HG03045 (cell line): ENCODE results near the gene ALOX5AP.
"Not testable (repeated sequence)": the region's sequence is repeated elsewhere in the genome, so short reads cannot be mapped to it uniquely, and the experiment has no call there.

Source experiments
- ATAC-seq: cut with Tn5 transposase; IDR thresholded peaks from one replicate; pipeline ENCODE4 v1.9.1; 2021; ENCODE audit warnings: mild to moderate bottlenecking, moderate library complexity; ENCODE audit not compliant: unreplicated experiment

Gene ALOX5AP

DNA sequence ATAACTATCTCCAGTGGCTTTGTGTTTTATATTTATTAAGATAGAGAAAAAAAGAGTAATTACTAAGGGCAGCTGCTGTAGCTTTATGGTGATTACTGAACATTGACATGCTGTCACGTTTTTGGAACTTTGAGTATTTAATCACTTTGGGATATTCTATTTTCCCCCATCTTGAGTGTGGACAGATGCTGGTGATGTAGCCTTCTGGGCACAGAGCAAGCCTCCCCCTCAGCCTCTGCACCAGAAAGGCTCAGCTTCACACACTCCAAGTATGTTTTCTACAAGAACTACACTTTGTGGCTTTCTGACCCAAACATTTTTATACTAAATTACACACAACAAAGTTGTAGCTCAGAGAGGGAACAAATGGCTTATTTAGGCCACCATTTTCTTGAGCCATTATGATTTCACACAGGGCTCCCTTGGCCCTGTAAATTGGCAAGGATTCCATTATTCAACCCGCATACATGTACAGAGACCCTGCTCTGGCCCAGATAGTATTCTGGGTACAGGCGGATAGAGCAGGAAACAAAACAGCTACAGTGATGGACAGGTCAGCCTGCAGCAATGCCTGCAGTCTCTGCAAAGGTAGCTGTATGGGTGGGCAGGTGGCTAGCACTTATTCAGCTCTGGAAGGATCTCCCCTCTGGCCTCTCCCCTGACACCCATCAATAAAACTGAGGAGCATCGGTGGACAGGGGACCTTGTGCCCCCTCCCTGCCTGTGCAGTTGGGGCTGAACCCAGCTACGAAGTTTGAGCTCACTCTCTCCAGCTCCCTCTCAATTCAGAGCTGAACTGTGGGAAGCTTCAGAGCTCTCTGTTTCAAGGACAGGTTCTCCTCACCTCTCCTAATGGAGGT lies 1.3 kb downstream of the ALOX5AP start:
- ATAC-seq: no peak

DNA sequence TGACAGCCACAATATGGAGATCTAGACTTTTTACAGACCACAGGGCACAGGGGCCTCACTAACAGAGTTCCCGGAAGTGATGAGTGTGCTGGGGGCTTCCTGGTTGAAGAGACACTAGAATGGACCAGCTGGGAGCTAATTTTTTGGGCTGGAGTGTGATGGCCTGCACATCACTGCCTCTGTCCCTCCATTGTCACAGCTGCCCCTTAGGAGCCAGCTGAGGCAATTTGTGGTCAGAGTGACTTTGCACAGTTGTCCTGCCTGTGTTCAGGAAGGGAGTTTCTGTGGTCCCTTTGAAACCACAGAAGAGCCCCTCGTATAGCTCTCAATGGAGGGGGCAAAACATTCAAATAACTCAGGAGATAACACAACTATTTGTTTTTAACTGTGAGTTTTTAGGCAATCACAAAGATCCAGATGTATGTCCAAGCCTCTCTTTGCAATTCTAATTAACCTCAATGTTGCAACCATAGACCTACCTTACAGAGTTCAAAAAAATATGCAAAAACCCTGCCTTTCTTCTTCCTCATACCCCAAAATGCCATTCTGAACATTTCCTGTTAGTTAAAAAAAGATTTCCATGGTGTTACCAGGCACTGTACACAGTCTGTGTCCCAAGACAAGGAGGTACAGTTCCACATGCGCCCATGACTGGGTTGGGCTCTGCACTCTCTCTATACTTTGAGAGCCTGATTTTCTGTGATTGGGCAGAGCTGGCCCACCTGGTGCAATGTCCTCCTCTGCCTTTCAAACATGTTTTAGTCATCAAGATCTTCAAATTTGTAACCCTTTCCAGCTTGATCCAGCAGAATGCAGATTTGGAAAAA lies 2.4 kb downstream of the ALOX5AP start:
- ATAC-seq: no peak

DNA sequence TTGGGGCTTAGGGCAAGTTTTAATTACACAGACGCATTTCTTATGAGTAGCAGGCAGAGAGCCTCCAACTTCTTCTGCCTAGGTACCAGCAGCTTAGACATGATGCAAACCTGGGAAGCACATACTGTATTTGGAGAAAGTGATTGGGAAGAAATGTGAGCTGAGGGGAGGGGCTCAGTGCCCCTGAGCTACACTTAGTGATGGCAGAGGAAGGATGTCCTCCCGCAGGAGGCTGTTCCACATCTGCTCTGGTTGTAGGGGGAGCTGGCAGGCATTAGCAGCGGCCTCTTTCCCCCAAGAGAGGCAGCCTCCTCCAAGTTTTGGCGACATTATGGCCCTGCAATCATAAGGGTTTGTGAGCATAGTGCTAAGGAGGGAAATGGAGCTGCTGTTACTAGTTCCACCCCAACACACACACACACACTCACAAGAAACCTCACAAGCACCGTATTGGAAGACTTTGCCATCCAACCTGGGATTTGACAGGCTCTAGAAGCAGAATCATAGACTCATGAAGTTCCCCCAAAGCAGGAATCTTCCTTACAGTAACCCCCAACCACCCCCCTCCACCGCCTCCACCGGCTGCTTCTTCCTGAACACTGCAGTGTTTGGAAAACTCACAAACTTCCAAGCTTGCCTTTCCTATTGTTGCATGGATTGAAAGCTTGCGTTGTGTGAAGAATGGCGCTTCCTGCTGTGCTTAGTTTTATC lies 3.3 kb downstream of the ALOX5AP start:
- no peak for ATAC-seq

DNA sequence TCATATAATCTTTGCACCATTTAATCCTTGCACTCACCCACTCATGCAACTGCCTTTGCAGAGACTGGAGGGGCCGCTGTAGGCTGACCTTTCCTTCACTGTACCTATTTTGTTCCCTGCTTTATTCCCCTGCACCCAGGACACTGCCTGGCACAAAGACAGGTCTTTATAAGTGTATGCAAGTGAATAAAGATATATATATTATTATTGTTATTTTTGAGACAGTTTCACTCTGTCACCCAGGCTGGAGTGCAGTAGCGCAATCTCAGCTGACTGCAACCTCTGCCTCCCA lies 3.8 kb downstream of the ALOX5AP start:
- no peak for ATAC-seq

DNA sequence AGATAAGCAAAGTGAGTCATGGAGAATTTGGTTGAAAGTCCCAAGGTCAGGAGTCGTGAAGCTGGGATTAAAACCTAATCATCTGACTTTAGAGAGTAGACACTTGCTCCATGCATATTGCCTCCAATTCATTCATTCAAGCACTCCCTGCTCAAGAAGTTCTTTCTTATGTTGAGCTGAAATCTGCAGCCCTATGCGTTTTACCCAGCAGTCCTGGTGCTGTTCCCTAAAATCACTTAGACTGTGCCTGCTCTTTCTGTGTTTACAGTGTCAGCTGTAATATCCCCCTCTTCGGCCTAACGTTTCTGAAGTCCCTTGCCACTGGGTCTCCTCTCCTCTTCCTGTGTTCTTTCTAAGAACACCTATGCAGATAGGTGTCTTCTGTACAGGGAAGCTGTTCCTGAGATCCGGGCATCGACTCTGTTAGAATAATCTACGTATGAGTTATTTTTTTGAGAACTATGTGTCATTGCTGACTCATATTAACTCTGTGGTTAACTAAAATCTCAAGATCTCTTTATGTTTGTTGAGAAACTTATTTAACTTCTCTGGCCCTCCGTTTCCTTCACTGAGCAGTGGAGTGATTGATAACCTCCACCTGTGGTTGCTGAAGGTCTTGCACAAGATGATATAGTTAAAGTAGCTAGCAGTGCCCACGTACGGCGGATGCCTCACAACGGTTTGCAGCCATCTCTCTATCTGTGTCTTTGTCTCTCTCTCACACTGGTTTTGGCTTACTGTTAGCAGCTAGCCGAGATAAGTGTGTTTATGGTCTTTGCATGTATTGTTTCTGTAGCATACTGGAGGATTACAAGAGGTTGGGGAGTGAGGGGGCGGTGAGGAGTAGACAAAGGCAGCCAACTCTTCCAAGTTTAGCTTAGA lies 4.7 kb downstream of the ALOX5AP start:
- ATAC-seq: no peak

DNA sequence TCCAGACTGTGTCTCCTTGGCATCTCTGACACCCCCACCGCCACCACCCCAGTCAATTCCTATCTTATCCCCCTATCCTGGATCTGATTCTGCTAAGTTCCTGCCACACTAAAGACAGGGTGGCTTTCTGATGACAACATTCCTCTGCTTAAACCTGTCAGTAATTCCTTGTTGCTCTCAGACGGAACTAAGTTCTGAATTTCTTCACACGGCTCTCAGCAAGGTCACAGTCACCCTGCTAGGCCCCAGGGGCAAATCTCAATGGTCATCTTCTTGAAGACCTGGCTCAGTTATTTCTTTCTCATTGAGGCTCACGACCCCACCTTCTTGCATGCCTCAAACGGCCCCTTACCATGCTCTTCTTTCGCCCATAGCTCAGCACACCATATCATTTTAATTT lies 7.6 kb downstream of the ALOX5AP start:
- no peak for ATAC-seq

DNA sequence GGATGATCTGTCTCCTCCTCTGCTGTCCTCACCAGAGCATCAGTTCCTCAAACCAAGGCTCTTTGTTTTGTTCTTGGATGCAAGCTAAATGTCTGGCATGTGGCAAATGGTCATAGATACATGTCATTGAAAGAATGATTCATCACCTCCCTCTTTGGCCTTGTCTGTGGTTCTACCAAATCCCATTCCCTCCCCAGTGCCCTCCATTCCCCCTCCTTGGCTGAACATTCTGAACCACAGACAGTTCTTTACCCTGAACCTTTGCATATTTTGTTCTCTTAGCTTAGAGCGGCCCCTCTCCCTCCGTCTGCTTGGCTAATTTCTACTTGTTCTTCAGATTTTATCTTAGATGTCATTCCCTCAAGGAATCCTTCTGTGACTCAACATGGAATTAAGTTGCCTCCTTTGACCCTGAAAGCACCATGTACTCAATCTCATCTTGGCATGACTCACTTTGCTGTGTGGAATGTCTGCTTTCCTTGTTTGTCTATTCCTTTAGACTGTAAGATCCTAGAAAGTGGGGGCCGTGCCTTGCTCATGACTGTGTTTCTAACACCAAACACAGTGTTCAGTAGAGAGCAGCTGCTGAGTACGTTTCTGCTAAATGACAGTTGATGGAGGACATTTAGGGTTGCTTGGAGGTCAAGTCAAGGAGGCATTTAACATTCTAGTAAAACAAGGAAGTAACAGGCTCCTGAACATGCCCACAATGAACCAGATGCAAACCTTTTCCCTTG lies 8.1 kb downstream of the ALOX5AP start:
- no peak for ATAC-seq

DNA sequence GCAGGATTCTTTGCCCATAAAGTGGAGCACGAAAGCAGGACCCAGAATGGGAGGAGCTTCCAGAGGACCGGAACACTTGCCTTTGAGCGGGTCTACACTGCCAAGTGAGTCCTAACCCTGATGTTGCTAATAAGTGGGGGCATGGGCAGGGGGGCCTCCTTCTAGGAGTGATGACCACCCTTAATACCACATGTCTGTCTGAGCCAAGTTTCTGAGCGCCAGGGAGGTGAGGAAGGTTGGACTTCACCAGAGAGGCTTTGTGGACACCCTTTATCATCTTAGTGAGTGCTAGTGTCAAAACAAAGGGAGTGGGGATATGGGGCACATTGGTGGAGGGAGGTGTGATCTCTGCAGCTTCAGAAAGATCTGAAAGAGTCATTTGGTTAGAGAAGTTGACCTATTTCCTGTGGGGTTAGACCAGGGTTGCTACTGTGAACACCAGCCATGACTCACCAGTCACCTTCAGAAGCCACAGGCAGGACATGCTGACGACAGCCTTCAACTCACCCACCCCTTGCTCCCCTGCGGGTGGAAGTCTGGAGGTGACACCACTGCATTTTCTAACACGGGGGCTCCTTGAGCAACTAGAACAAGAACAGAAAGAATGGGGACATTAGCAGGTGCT lies 8.8 kb downstream of the ALOX5AP start:
- ATAC-seq: peak; percentile 99

DNA sequence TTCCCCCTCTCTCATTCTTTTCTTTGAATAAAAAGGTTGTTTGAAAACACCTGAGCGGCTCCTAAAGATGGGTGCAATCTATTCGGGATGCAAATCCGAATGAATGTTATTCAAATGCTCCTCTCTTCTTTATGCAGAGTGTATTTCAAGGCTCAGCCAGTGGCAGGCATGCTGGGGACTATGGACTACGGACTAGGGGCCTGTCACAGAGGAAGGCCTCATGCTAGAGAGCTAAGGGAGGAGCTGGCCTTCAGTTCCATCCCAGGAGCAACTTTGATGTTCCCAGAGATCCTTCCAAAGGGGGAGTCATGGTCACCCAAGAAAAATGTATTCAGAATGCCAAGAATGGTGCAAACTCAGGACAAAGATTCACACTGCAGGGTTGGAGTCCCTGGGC lies 9.3 kb downstream of the ALOX5AP start:
- ATAC-seq: no peak

DNA sequence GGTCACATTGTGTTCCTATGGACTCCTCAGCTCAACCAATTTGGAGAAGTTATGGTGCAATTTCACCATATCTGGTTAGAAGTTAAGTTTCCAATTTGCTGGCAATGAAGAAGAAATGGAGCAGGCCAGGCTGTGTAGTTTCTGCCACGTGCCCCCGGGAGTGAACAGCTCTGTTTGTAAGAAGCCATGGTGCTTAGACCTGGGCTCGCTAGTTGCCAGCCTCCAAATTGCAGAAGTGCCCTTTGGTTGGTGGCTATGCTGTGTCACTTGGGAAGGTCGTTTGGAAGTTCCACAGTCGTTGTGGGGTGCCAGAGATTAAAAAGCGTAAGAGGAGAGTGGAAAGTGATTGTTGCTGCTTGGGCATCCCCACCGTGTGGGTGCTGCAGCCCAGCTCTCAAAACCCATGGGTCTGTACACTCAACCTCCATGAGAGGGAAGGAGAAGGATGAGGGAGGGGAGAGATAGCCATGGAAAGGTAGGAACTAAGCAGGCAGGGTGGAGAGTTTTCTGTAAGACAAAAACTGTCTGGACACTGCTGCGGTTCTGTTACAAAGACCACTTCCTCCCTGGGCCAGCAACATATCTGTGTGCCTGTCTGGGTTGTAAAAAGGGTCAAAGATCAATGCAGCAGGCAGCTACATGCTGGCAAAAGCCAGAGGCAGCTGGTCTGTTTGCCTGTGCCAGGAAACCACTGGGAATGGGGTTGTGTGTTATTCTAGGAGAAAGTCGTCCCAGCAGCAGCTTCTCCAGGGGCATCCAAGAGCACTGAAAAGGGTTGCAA lies 10.8 kb downstream of the ALOX5AP start:
- no peak for ATAC-seq

DNA sequence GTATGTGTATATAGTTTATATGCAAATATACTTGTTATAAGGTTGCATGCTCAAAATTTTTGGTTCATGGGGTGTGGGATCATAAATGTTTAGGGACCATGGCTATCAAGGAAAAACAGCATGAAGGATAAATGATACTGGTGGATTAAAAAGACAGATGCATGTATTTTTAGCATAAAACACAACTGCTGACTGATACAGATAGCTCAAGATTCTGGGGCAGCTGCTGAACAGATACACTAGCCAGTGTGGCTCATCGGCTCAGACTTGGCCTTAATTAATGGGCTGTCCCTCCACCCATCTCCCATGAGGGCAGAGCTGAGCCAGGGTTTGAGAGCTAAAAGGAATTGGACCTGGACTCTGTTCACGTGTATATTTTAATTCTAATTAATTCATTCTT lies 11.4 kb downstream of the ALOX5AP start:
- ATAC-seq: no peak

DNA sequence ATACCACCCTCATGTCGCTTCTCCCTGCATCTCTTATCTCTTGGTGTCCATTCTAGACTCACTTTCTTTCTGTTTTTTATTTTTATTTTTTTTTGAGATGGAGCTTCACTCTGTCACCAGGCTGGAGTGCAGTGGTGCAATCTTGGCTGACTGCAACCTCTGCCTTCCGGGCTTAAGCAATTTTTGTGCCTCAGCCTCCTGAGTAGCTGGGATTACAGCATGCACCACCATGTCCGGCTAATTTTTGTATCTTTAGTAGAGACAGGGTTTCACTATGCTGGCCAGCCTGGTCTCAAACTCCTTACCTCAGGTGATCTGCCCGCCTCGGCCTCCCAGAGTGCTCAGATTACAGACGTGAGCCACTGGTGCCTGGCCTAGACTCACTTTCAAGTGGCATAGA lies 12.5 kb downstream of the ALOX5AP start:
- ATAC-seq: not testable (repeated sequence)

DNA sequence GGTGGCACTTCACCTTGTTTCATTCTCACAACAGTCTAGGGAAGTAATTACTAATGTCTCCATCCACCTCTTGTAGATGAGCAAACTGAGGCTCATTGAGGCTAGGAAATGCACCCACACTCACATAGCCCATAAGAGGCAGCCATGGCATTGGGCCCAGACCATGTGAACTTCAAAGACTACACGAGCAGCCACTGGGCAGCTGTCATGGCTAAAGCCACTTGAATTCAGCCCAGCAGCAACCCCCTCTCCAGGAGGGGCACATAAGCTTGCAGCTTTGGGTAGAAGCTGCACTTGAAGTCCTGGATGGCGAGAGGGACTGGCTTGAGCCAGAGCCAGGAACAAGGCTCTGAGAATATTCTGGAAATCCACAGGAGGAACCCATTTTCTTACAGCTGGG lies 13.4 kb downstream of the ALOX5AP start:
- ATAC-seq: no peak

DNA sequence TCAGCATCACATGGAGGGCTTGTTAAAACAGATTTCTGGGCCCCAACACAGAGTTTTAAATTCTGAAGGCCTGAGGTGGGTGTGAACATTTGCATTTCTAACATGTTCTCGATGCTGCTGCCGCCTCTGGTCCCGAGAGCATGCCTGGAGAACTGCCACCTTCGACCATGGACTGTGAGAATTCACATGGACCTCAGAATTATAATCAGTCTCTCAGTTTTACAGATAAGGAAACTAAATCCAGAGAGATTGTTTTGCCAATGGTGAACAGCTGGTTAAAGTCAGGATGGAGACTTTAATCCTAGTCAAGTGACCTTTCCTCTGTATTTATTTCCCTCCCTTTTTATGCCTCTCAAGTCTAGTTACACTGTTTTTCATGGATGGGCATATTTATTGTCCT lies 14.7 kb downstream of the ALOX5AP start:
- ATAC-seq: no peak

DNA sequence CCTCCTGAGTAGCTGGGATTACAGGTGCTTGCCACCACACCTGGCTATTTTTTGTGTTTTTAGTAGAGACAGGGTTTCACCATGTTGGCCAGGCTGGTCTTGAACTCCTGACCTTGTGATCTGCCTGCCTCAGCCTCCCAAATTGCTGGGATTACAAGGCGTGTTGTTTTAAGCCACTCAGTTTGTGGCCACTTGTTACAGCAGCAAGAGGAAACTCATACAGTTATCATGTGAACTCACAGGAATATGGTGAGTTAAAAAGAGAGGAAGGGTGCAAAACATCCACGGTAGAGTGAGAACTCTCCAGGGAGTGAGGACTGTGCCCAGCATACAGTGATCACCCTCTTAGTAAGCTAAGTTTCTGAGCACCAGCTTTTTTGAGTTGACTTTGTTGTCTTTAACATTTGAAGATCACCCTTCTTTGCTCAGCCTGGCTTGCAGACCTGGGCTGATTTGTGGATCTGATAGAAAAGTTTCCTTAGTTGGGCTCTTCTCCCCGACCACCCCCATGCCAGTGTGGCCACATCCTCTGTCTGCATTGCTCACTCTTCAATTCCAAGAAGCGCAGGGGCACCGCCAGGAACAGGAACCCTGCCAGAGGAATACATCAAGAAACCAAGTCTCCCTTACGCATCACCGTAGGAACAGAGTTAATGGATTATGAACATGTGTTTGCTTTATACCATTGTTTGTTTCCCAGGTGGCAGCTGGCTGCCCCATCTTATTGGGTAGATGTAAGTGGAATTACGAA lies 16.0 kb downstream of the ALOX5AP start:
- no peak for ATAC-seq

DNA sequence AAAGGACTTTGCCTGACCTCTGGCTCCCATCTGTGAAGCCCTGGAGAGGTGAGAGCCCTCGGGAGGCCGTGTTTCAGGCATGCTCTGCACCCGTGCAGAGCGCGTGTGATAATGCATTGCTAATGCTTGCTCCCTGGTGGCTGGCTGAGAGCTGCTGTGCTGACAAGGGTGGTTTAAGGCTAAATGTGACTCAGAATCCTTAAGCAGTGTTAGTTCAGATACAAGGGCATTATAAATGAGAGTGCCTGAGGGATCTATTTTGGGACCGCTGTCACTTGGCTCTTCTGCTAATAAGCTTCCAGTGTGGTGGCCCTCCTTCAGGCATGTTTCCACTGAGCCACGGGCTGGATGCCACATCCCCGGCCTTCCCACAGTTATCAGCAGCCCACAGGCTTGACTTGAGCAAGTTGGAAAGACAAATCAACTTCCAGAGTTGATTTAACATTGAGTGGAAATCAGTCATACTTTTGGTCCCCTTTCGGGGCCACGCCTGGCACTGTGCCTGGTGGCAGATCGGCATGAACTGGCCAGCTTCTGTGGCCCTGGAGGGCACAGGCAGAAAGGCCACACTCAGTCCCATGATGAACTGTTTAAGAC lies 17.0 kb downstream of the ALOX5AP start:
- no peak for ATAC-seq

DNA sequence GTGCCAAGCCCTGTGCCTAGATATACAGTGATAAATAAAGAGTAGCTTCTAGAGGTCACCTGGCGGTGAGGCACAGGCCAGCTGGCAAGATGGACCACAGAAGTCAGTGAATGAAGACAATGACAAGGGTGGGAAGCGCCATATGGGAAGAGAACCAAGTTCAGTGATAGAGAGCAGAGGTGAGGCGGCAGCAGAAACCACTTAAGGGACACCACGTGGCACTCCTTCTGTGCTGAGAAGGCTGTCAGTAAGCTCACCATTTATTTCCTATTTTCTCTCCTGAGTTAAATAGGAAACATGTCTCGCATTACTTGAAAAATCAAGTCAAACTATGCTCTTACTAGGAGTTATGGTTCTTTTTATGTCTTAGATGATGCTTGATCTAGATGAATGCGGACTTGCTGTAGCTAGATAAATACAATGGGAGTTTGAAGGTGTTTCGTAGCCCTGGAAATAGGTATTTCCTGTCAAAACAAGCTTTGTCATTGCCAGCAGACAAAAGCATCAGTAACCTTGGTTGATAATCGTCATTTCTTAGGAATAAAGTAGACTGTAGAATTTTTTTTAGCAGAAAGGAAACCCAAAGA lies 17.8 kb downstream of the ALOX5AP start:
- ATAC-seq: no peak
